GM19463 (cell line): ENCODE measurements around the gene BEST3.
"Not testable (repeated sequence)": the region's sequence is repeated elsewhere in the genome, so short reads cannot be mapped to it uniquely, and the experiment has no call there.

Experiments used
- ATAC-seq: cut with Tn5 transposase; IDR thresholded peaks from one replicate; pipeline ENCODE4 v1.9.1; 2021; ENCODE audit warnings: mild to moderate bottlenecking, moderate library complexity; ENCODE audit not compliant: unreplicated experiment

Gene BEST3

GRCh38 chr12:69608114-69608513 lies 91.0 kb downstream of the BEST3 start:
- no peak for ATAC-seq

GRCh38 chr12:69604275-69604674 lies 94.8 kb downstream of the BEST3 start:
- not testable (repeated sequence) for ATAC-seq
